ENCODE measurements around the gene SRSF2. TPM values are rescaled to one million over a fixed set of nuclear protein-coding genes. Genes with fewer than 3 reads are reported as not detected.
A peak's percentile ranks its signal among the peaks of the same experiment; 100 is the strongest.
"Not testable (repeated sequence)": the region's sequence is repeated elsewhere in the genome, so short reads cannot be mapped to it uniquely, and the experiment has no call there.

The SRSF2 gene
- total and polyA plus RNA-seq, 8 donors, result 96.4 to 340 (median 166) TPM

- Histone ChIP-seq H3K4me1 (peaks cover 19 to 30% (median 26%) of the 10 kb centered on the region in 4 donors), H3K27ac (no peak overlapping the region), H3K4me3 (no peak overlapping the region), H3K9me3 (no peaks in the 10 kb centered on the region), H3K27me3 (no peaks in the 10 kb centered on the region), H3K36me3 (peaks cover 35 to 67% (median 61%) of the 10 kb centered on the region in 4 donors)
- DNase-seq, result no peak
- intact Hi-C loops (cut with DNase I; ENCODE audit: low total_unique reads), result no loop called here
- TF ChIP-seq, protein P1, sequence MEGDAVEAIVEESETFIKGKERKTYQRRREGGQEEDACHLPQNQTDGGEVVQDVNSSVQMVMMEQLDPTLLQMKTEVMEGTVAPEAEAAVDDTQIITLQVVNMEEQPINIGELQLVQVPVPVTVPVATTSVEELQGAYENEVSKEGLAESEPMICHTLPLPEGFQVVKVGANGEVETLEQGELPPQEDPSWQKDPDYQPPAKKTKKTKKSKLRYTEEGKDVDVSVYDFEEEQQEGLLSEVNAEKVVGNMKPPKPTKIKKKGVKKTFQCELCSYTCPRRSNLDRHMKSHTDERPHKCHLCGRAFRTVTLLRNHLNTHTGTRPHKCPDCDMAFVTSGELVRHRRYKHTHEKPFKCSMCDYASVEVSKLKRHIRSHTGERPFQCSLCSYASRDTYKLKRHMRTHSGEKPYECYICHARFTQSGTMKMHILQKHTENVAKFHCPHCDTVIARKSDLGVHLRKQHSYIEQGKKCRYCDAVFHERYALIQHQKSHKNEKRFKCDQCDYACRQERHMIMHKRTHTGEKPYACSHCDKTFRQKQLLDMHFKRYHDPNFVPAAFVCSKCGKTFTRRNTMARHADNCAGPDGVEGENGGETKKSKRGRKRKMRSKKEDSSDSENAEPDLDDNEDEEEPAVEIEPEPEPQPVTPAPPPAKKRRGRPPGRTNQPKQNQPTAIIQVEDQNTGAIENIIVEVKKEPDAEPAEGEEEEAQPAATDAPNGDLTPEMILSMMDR (IDR thresholded peaks at IDR 0.05), result no peak
- no peak for TF ChIP-seq POLR2AphosphoS5 (IDR thresholded peaks at IDR 0.05)
- no peak for TF ChIP-seq POLR2A (IDR thresholded peaks at IDR 0.05)
- no peak for TF ChIP-seq EP300 (IDR thresholded peaks at IDR 0.05)
Observed at GRCh38 chr17:76742958-76743357, 5.8 kb upstream of the SRSF2 start.

GRCh38 chr17:76740329-76741118, 3.4 kb upstream of the SRSF2 start:
- H3K4me1 ChIP-seq, result peaks cover 22 to 35% (median 28%) of the 10 kb centered on the region in 4 donors
- peak in 1 of 2 donors; percentile 62 for DNase-seq
- H3K27me3 ChIP-seq, result no peaks in the 10 kb centered on the region
- H3K4me3 ChIP-seq, result no peak overlapping the region
- 68 to 74% (median 71%) methylated on average over 5 of the region's 5 CpGs for WGBS, 5 donors
- TF ChIP-seq POLR2A (IDR thresholded peaks at IDR 0.05), result no peak
- TF ChIP-seq EP300 (IDR thresholded peaks at IDR 0.05), result no peak
- TF ChIP-seq, protein P1 (IDR thresholded peaks at IDR 0.05), result no peak
- no peak for TF ChIP-seq POLR2AphosphoS5 (IDR thresholded peaks at IDR 0.05)
- peak overlapping the region in 3 of 5 donors; percentile 5 to 40 (median 13) for H3K27ac ChIP-seq
- intact Hi-C loops (cut with DNase I; ENCODE audit: low total_unique reads), result no loop called here
- H3K9me3 ChIP-seq, result no peaks in the 10 kb centered on the region
- H3K36me3 ChIP-seq, result peaks cover 23 to 48% (median 43%) of the 10 kb centered on the region in 4 donors

GRCh38 chr17:76739568-76740115, 2.5 kb upstream of the SRSF2 start:
- Histone ChIP-seq H3K27ac (peak overlapping the region in 3 of 5 donors; percentile 5 to 40 (median 13)), H3K36me3 (peaks cover 20 to 48% (median 43%) of the 10 kb centered on the region in 4 donors), H3K4me1 (peaks cover 31 to 44% (median 37%) of the 10 kb centered on the region in 4 donors)
- H3K4me3 ChIP-seq; H3K27me3 ChIP-seq; intact Hi-C loops (cut with DNase I; ENCODE audit: low total_unique reads); H3K9me3 ChIP-seq; DNase-seq: not testable (repeated sequence)
- 87 to 98% (median 95%) methylated on average over 17 of the region's 17 CpGs for WGBS, 5 donors

GRCh38 chr17:76738468-76738850, 1.3 kb upstream of the SRSF2 start:
- TF ChIP-seq EP300 (IDR thresholded peaks at IDR 0.05), result no peak
- no peak for TF ChIP-seq POLR2A (IDR thresholded peaks at IDR 0.05)
- TF ChIP-seq POLR2AphosphoS5 (IDR thresholded peaks at IDR 0.05), result no peak
- TF ChIP-seq, protein P1 (IDR thresholded peaks at IDR 0.05), result no peak
- 1 to 3% (median 2%) methylated on average over 7 of the region's 7 CpGs for WGBS, 5 donors
- peak overlapping the region; percentile 67 to 94 (median 88) for H3K4me3 ChIP-seq
- DNase-seq, result peak in 1 of 2 donors; percentile 45
- H3K9me3 ChIP-seq, result no peaks in the 10 kb centered on the region
- peak overlapping the region; percentile 92 to 100 (median 99) for H3K27ac ChIP-seq
- H3K27me3 ChIP-seq, result no peaks in the 10 kb centered on the region
- peaks cover 42 to 56% (median 49%) of the 10 kb centered on the region in 4 donors for H3K4me1 ChIP-seq
- intact Hi-C loops (cut with DNase I; ENCODE audit: low total_unique reads), result no loop called here
- peaks cover 22 to 48% (median 43%) of the 10 kb centered on the region in 4 donors for H3K36me3 ChIP-seq

All from stomach (tissue), 9 donors.